ENCODE results near the gene MINK1. TPM values are rescaled to one million over a fixed set of nuclear protein-coding genes. Genes with fewer than 3 reads are reported as not detected.

The MINK1 gene
- polyA plus RNA-seq, 4 donors = 49.2 to 110 (median 64.7) TPM

GRCh38 chr17:4806777-4807604 is 26.1 kb upstream of the MINK1 start, which contains the start of gene PLD2:
PLD2 (plus strand) TSS chr17:4807152; CDS start chr17:4807773, 621 bp downstream.
- H3K27me3 ChIP-seq (ENCODE audit: control insufficient read depth in 3 of 3, insufficient read depth in 3 of 3, low read length in 3 of 3) = no peaks in the 10 kb centered on the region
- H3K27ac ChIP-seq (ENCODE audit: low read depth in 1 of 3, low read length in 2 of 3) = peak within 1 kb of the TSS in 2 of 3 donors; percentile 8 to 53
- peak within 1 kb of the TSS; percentile 60 to 95 (median 69) for H3K4me3 ChIP-seq (ENCODE audit: low read depth in 1 of 3, low read length in 3 of 3)
- WGBS, 3 donors = 0 to 1% (median 1%) methylated on average over 44 to 106 of the region's 106 CpGs
- no peaks in the 10 kb centered on the region for H3K9me3 ChIP-seq (ENCODE audit: control insufficient read depth in 2 of 2, insufficient read depth in 1 of 2, low read depth in 1 of 2, low read length in 1 of 2)
- DNase-seq (peak; percentile 89 to 94), FAIRE-seq (no peak)
- H3K36me3 ChIP-seq (ENCODE audit: control insufficient read depth in 3 of 3, insufficient read depth in 2 of 3, low read depth in 1 of 3, low read length in 3 of 3) = peaks cover 0 to 21% (median 0%) of the 10 kb centered on the region in 3 donors
- H3K4me1 ChIP-seq (ENCODE audit: control insufficient read depth in 3 of 3, insufficient read depth in 2 of 3, low read depth in 1 of 3, low read length in 2 of 3) = peaks cover 0 to 10% (median 0%) of the 10 kb centered on the region in 3 donors

- no peak for FAIRE-seq
- H3K27ac ChIP-seq (ENCODE audit: low read depth in 1 of 3, low read length in 2 of 3) = no peak overlapping the region
- WGBS, 3 donors = 35 to 40% (median 36%) methylated on average over 31 to 32 of the region's 32 CpGs
Measured at GRCh38 chr17:4807605-4808377, 25.3 kb upstream of the MINK1 start.

GRCh38 chr17:4808378-4808767 is 24.8 kb upstream of the MINK1 start:
- Histone ChIP-seq H3K27me3 (ENCODE audit: control insufficient read depth in 3 of 3, insufficient read depth in 3 of 3, low read length in 3 of 3) (no peaks in the 10 kb centered on the region), H3K27ac (ENCODE audit: low read depth in 1 of 3, low read length in 2 of 3) (no peak overlapping the region), H3K36me3 (ENCODE audit: control insufficient read depth in 3 of 3, insufficient read depth in 2 of 3, low read depth in 1 of 3, low read length in 3 of 3) (peaks cover 0 to 22% (median 0%) of the 10 kb centered on the region in 3 donors), H3K9me3 (ENCODE audit: control insufficient read depth in 2 of 2, insufficient read depth in 1 of 2, low read depth in 1 of 2, low read length in 1 of 2) (no peaks in the 10 kb centered on the region), H3K4me3 (ENCODE audit: low read depth in 1 of 3, low read length in 3 of 3) (no peak overlapping the region), H3K4me1 (ENCODE audit: control insufficient read depth in 3 of 3, insufficient read depth in 2 of 3, low read depth in 1 of 3, low read length in 2 of 3) (peaks cover 0 to 10% (median 0%) of the 10 kb centered on the region in 3 donors)
- FAIRE-seq (no peak), DNase-seq (no peak)
- WGBS, 3 donors = 55 to 63% (median 61%) methylated on average over 6 of the region's 6 CpGs

More at GRCh38 chr17:4807605-4808377, 25.3 kb upstream of the MINK1 start:
- peak in 1 of 2 donors; percentile 18 for DNase-seq
- no peaks in the 10 kb centered on the region for H3K27me3 ChIP-seq (ENCODE audit: control insufficient read depth in 3 of 3, insufficient read depth in 3 of 3, low read length in 3 of 3)
- no peaks in the 10 kb centered on the region for H3K9me3 ChIP-seq (ENCODE audit: control insufficient read depth in 2 of 2, insufficient read depth in 1 of 2, low read depth in 1 of 2, low read length in 1 of 2)
- peak overlapping the region; percentile 60 to 95 (median 69) for H3K4me3 ChIP-seq (ENCODE audit: low read depth in 1 of 3, low read length in 3 of 3)
- H3K4me1 ChIP-seq (ENCODE audit: control insufficient read depth in 3 of 3, insufficient read depth in 2 of 3, low read depth in 1 of 3, low read length in 2 of 3) = peaks cover 0 to 10% (median 0%) of the 10 kb centered on the region in 3 donors
- peaks cover 0 to 22% (median 0%) of the 10 kb centered on the region in 3 donors for H3K36me3 ChIP-seq (ENCODE audit: control insufficient read depth in 3 of 3, insufficient read depth in 2 of 3, low read depth in 1 of 3, low read length in 3 of 3)

- no peak overlapping the region for H3K4me3 ChIP-seq (ENCODE audit: low read depth in 1 of 3, low read length in 3 of 3)
- peaks cover 0 to 10% (median 0%) of the 10 kb centered on the region in 3 donors for H3K4me1 ChIP-seq (ENCODE audit: control insufficient read depth in 3 of 3, insufficient read depth in 2 of 3, low read depth in 1 of 3, low read length in 2 of 3)
- DNase-seq (peak in 1 of 2 donors; percentile 20), FAIRE-seq (no peak)
- 28 to 56% (median 48%) methylated on average over 12 to 13 of the region's 13 CpGs for WGBS, 3 donors
- H3K36me3 ChIP-seq (ENCODE audit: control insufficient read depth in 3 of 3, insufficient read depth in 2 of 3, low read depth in 1 of 3, low read length in 3 of 3) = peaks cover 0 to 37% (median 0%) of the 10 kb centered on the region in 3 donors
- no peaks in the 10 kb centered on the region for H3K9me3 ChIP-seq (ENCODE audit: control insufficient read depth in 2 of 2, insufficient read depth in 1 of 2, low read depth in 1 of 2, low read length in 1 of 2)
- H3K27ac ChIP-seq (ENCODE audit: low read depth in 1 of 3, low read length in 2 of 3) = no peak overlapping the region
- no peaks in the 10 kb centered on the region for H3K27me3 ChIP-seq (ENCODE audit: control insufficient read depth in 3 of 3, insufficient read depth in 3 of 3, low read length in 3 of 3)
Measured at GRCh38 chr17:4810696-4811290, 22.3 kb upstream of the MINK1 start.

GRCh38 chr17:4811471-4811870 is 21.7 kb upstream of the MINK1 start:
- H3K4me3 ChIP-seq (ENCODE audit: low read depth in 1 of 3, low read length in 3 of 3) = no peak overlapping the region
- WGBS, 3 donors = 87 to 94% (median 91%) methylated on average over 12 of the region's 12 CpGs
- H3K36me3 ChIP-seq (ENCODE audit: control insufficient read depth in 3 of 3, insufficient read depth in 2 of 3, low read depth in 1 of 3, low read length in 3 of 3) = peaks cover 0 to 44% (median 2%) of the 10 kb centered on the region in 3 donors
- H3K4me1 ChIP-seq (ENCODE audit: control insufficient read depth in 3 of 3, insufficient read depth in 2 of 3, low read depth in 1 of 3, low read length in 2 of 3) = peaks cover 0 to 7% (median 0%) of the 10 kb centered on the region in 3 donors
- no peaks in the 10 kb centered on the region for H3K9me3 ChIP-seq (ENCODE audit: control insufficient read depth in 2 of 2, insufficient read depth in 1 of 2, low read depth in 1 of 2, low read length in 1 of 2)
- no peak overlapping the region for H3K27ac ChIP-seq (ENCODE audit: low read depth in 1 of 3, low read length in 2 of 3)
- no peaks in the 10 kb centered on the region for H3K27me3 ChIP-seq (ENCODE audit: control insufficient read depth in 3 of 3, insufficient read depth in 3 of 3, low read length in 3 of 3)
- no peak for FAIRE-seq
- no peak for DNase-seq

- DNase-seq (no peak), FAIRE-seq (no peak)
- WGBS, 3 donors = 89 to 92% (median 90%) methylated on average over 7 of the region's 7 CpGs
- Histone ChIP-seq H3K36me3 (ENCODE audit: control insufficient read depth in 3 of 3, insufficient read depth in 2 of 3, low read depth in 1 of 3, low read length in 3 of 3) (peaks cover 0 to 54% (median 4%) of the 10 kb centered on the region in 3 donors), H3K9me3 (ENCODE audit: control insufficient read depth in 2 of 2, insufficient read depth in 1 of 2, low read depth in 1 of 2, low read length in 1 of 2) (no peaks in the 10 kb centered on the region), H3K4me1 (ENCODE audit: control insufficient read depth in 3 of 3, insufficient read depth in 2 of 3, low read depth in 1 of 3, low read length in 2 of 3) (peaks cover 0 to 5% (median 0%) of the 10 kb centered on the region in 3 donors), H3K27ac (ENCODE audit: low read depth in 1 of 3, low read length in 2 of 3) (no peak overlapping the region), H3K27me3 (ENCODE audit: control insufficient read depth in 3 of 3, insufficient read depth in 3 of 3, low read length in 3 of 3) (no peaks in the 10 kb centered on the region), H3K4me3 (ENCODE audit: low read depth in 1 of 3, low read length in 3 of 3) (no peak overlapping the region)
Measured at GRCh38 chr17:4812690-4813089, 20.4 kb upstream of the MINK1 start.

GRCh38 chr17:4815043-4815675 is 18.0 kb upstream of the MINK1 start:
- 76 to 80% (median 77%) methylated on average over 6 to 7 of the region's 7 CpGs for WGBS, 3 donors
- no peaks in the 10 kb centered on the region for H3K9me3 ChIP-seq (ENCODE audit: control insufficient read depth in 2 of 2, insufficient read depth in 1 of 2, low read depth in 1 of 2, low read length in 1 of 2)
- no peak overlapping the region for H3K4me3 ChIP-seq (ENCODE audit: low read depth in 1 of 3, low read length in 3 of 3)
- H3K27me3 ChIP-seq (ENCODE audit: control insufficient read depth in 3 of 3, insufficient read depth in 3 of 3, low read length in 3 of 3) = no peaks in the 10 kb centered on the region
- no peak for DNase-seq
- FAIRE-seq = no peak
- H3K27ac ChIP-seq (ENCODE audit: low read depth in 1 of 3, low read length in 2 of 3) = no peak overlapping the region
- peaks cover 0 to 62% (median 4%) of the 10 kb centered on the region in 3 donors for H3K36me3 ChIP-seq (ENCODE audit: control insufficient read depth in 3 of 3, insufficient read depth in 2 of 3, low read depth in 1 of 3, low read length in 3 of 3)
- H3K4me1 ChIP-seq (ENCODE audit: control insufficient read depth in 3 of 3, insufficient read depth in 2 of 3, low read depth in 1 of 3, low read length in 2 of 3) = no peaks in the 10 kb centered on the region

Measured in small intestine (tissue), 7 donors.